Body of pancreas (tissue), 4 donors: ENCODE data around the gene GRIK1.

Experiments
- CTCF ChIP-seq, 7 experiments: fragments of 450-650 bp in 4 of 7; fragments of 200-600 bp in 3 of 7; sonication (generic) in 3 of 7; IDR thresholded peaks; one replicate each; pipeline ENCODE4 v1.5.1; 2016 to 2019; ENCODE audit warnings: antibody characterized with exemption in 7 of 7
- POLR2A ChIP-seq, 3 donors: fragments of 450-650 bp; IDR thresholded peaks; one replicate each; pipeline ENCODE4 v1.6.1; 2016; ENCODE audit warnings: antibody characterized with exemption in 3 of 3, mild to moderate bottlenecking in 2 of 3

GRCh38 chr21:29763674-29764073 is 176.1 kb downstream of the GRIK1 start:
- TF ChIP-seq CTCF (IDR thresholded peaks at IDR 0.05) (no peak), POLR2A (IDR thresholded peaks at IDR 0.05) (no peak)
